Mammary epithelial cell (primary cell): ENCODE results near the gene KLHDC8A.

Experiments
- EZH2 ChIP-seq: IDR thresholded peaks from 2 replicates; pipeline ENCODE4 v1.6.1; 2012; ENCODE audit warnings: low read length, inconsistent platforms, borderline replicate concordance
- TF ChIP-seq, protein P1 (sequence below), 2 donors: IDR thresholded peaks in 1 of 2; conservative IDR thresholded peaks in 1 of 2; 2 replicates each; pipeline ENCODE4 v1.5.1; 2011 to 2012; ENCODE audit warnings: inconsistent platforms in 2 of 2, low read length in 2 of 2, mild to moderate bottlenecking in 2 of 2, control low read depth in 1 of 2, low read depth in 1 of 2; ENCODE audit not compliant: insufficient read depth in 1 of 2; ENCODE audit errors: extremely low read depth in 1 of 2

DNA sequence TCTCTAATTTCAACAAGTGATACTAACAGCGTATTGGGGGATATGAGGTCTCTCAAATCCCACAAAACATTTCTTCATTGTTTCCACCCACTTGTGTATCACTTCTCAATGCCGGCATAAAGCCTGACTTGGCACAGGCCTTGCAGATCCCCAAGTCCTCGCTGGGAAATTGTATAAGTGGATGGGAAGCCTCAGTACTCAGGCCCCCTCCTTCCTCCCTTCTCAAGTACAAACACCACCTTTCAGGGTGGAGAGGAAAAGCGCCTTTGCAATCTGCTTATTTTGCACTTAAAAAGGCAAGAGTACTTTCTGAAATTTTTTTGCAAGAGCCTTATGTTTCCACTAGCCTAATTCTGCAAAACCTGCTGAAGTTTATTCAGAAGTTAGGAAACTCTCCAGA is 25.8 kb upstream of the KLHDC8A start:
- TF ChIP-seq EZH2 = no peak
- TF ChIP-seq, protein P1, sequence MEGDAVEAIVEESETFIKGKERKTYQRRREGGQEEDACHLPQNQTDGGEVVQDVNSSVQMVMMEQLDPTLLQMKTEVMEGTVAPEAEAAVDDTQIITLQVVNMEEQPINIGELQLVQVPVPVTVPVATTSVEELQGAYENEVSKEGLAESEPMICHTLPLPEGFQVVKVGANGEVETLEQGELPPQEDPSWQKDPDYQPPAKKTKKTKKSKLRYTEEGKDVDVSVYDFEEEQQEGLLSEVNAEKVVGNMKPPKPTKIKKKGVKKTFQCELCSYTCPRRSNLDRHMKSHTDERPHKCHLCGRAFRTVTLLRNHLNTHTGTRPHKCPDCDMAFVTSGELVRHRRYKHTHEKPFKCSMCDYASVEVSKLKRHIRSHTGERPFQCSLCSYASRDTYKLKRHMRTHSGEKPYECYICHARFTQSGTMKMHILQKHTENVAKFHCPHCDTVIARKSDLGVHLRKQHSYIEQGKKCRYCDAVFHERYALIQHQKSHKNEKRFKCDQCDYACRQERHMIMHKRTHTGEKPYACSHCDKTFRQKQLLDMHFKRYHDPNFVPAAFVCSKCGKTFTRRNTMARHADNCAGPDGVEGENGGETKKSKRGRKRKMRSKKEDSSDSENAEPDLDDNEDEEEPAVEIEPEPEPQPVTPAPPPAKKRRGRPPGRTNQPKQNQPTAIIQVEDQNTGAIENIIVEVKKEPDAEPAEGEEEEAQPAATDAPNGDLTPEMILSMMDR (conservative IDR thresholded peaks at IDR 0.05 in 1 of 2, IDR thresholded peaks at IDR 0.05 in 1 of 2; ENCODE audit: extremely low read depth in 1 of 2, insufficient read depth in 1 of 2, low read depth in 1 of 2, low read length in 2 of 2) = no peak
